Pericardium fibroblast (primary cell): Measurements from ENCODE around the gene MEI1. TPM values are rescaled to one million over a fixed set of nuclear protein-coding genes. Genes with fewer than 3 reads are reported as not detected.

Source experiments
- total RNA-seq: library from RNA; depleted of rRNA; stranded (reverse); fragments of >200 nt; gene quantifications from 2 replicates; pipeline ENCODE4 v1.2.3, GENCODE V29; 2015

Gene MEI1
- total RNA-seq, result 6.7 TPM in 1 of 2 replicates, not detected in the other

GRCh38 chr22:41699264-41700107 lies at the start of gene MEI1:
TSS of gene MEI1 (plus strand) at chr22:41699503. CDS start at chr22:41699539, 36 bp downstream.

GRCh38 chr22:41688365-41689211 lies 10.7 kb upstream of the MEI1 start, which contains the start of gene SNU13:
TSS of gene SNU13 (minus strand) at chr22:41688867. CDS start at chr22:41688796, 71 bp downstream.

GRCh38 chr22:41800348-41801146 lies 101.2 kb downstream of the MEI1 start, which contains the start of gene CCDC134:
TSS of gene CCDC134 (plus strand) at chr22:41800679. CDS start at chr22:41808891, 8,212 bp downstream.

GRCh38 chr22:41832553-41833368 lies 133.5 kb downstream of the MEI1 start, which contains the start of gene SREBF2:
TSS of gene SREBF2 (plus strand) at chr22:41833105. CDS start at chr22:41833271, 166 bp downstream.

Other genes with a start within 250 kb of the MEI1 start
- 23.3 and 30.9 TPM in 2 replicates for gene PHF5A, start 230.8 kb upstream of the MEI1 start, total RNA-seq
- 53.9 and 54.9 TPM in 2 replicates for gene ACO2, start 230.4 kb upstream of the MEI1 start, total RNA-seq
- 16.7 and 17.9 TPM in 2 replicates for gene POLR3H, start 155.0 kb upstream of the MEI1 start, total RNA-seq
- 7.0 and 25.1 TPM in 2 replicates for gene CSDC2, start 138.5 kb upstream of the MEI1 start, total RNA-seq
- gene PMM1, start 109.7 kb upstream of the MEI1 start, total RNA-seq, result 52.8 and 76.1 TPM in 2 replicates
- 16.4 and 54.1 TPM in 2 replicates for gene DESI1, start 78.5 kb upstream of the MEI1 start, total RNA-seq
- gene XRCC6, start 78.2 kb upstream of the MEI1 start, total RNA-seq, result 170 and 199 TPM in 2 replicates
- 131 and 138 TPM in 2 replicates for gene SNU13, start 10.6 kb upstream of the MEI1 start, total RNA-seq
- gene CCDC134, start 101.2 kb downstream of the MEI1 start, total RNA-seq, result 3.3 and 4.0 TPM in 2 replicates
- 70.2 and 76.8 TPM in 2 replicates for gene SREBF2, start 133.6 kb downstream of the MEI1 start, total RNA-seq
- gene SHISA8, start 215.6 kb downstream of the MEI1 start, total RNA-seq, result not detected in 2 replicates
- not detected in 2 replicates for gene TNFRSF13C, start 227.3 kb downstream of the MEI1 start, total RNA-seq
- 1.2 and 2.6 TPM in 2 replicates for gene CENPM, start 247.6 kb downstream of the MEI1 start, total RNA-seq